NB4 (cell line): Measurements from ENCODE around the gene GABRQ.

Experiments
- DNase-seq: peaks from one replicate; pipeline ENCODE4 v3.0.0; 2010; ENCODE audit warnings: low read depth
- H3K4me3 ChIP-seq: one replicate; pipeline ENCODE4 v1.5.1; 2011; ENCODE audit warnings: mild to moderate bottlenecking, low read depth, low read length, moderate library complexity
- CTCF ChIP-seq: IDR thresholded peaks from one replicate; pipeline ENCODE4 v1.5.1; 2012; ENCODE audit warnings: low read depth, low read length
- MAX ChIP-seq: IDR thresholded peaks from 2 replicates; pipeline ENCODE4 v1.6.1; 2011; ENCODE audit warnings: low read depth, low read length
- MYC ChIP-seq: IDR thresholded peaks from 2 replicates; pipeline ENCODE4 v1.6.1; 2011; ENCODE audit warnings: low read depth, low read length
- POLR2A ChIP-seq: IDR thresholded peaks from 2 replicates; pipeline ENCODE4 v1.6.1; 2011; ENCODE audit warnings: mild to moderate bottlenecking; ENCODE audit not compliant: insufficient read length; ENCODE audit errors: extremely low read depth

The GABRQ gene

GRCh38 chrX:152640034-152640818, 2.5 kb downstream of the GABRQ start:
- no peak for DNase-seq
- no peak overlapping the region for H3K4me3 ChIP-seq
- TF ChIP-seq CTCF (no peak), POLR2A (no peak), MYC (no peak), MAX (no peak)

GRCh38 chrX:152641256-152641875, 3.7 kb downstream of the GABRQ start:
- no peak for TF ChIP-seq MAX
- DNase-seq: no peak
- H3K4me3 ChIP-seq: no peak overlapping the region

- H3K4me3 ChIP-seq: no peak overlapping the region
- TF ChIP-seq POLR2A (no peak), MAX (no peak), MYC (no peak), CTCF (no peak)
- peak; percentile 17 for DNase-seq
Observed at GRCh38 chrX:152641996-152642395, 4.3 kb downstream of the GABRQ start.

GRCh38 chrX:152642931-152643564, 5.4 kb downstream of the GABRQ start:
- no peak for TF ChIP-seq MYC
- TF ChIP-seq MAX: no peak
- no peak for TF ChIP-seq CTCF
- DNase-seq: no peak
- H3K4me3 ChIP-seq: no peak overlapping the region

GRCh38 chrX:152646961-152647360, 9.3 kb downstream of the GABRQ start:
- DNase-seq: no peak
- H3K4me3 ChIP-seq: no peak overlapping the region
- TF ChIP-seq CTCF (no peak), MAX (no peak), POLR2A (no peak), MYC (no peak)

- DNase-seq: no peak
- no peak overlapping the region for H3K4me3 ChIP-seq
- no peak for TF ChIP-seq POLR2A
- no peak for TF ChIP-seq CTCF
- no peak for TF ChIP-seq MYC
- no peak for TF ChIP-seq MAX
Observed at GRCh38 chrX:152647978-152648377, 10.3 kb downstream of the GABRQ start.
